ENCODE results near the gene AKIP1.
"Not testable (repeated sequence)": the region's sequence is repeated elsewhere in the genome, so short reads cannot be mapped to it uniquely, and the experiment has no call there.

The AKIP1 gene

GRCh38 chr11:8914661-8915018 lies 3.7 kb downstream of the AKIP1 start:
- no peak for DNase-seq (ENCODE audit: low read depth in 3 of 3, low spot score in 1 of 3)

- DNase-seq (ENCODE audit: low read depth in 3 of 3, low spot score in 1 of 3): no peak
Measured at GRCh38 chr11:8917157-8917825, 6.3 kb downstream of the AKIP1 start.

GRCh38 chr11:8922691-8923090 lies 11.7 kb downstream of the AKIP1 start:
- DNase-seq (ENCODE audit: low read depth in 3 of 3, low spot score in 1 of 3): no peak

GRCh38 chr11:8925711-8926110 lies 14.7 kb downstream of the AKIP1 start:
- no peak for DNase-seq (ENCODE audit: low read depth in 3 of 3, low spot score in 1 of 3)

- no peak for DNase-seq (ENCODE audit: low read depth in 3 of 3, low spot score in 1 of 3)
Measured at GRCh38 chr11:8926236-8926635, 15.2 kb downstream of the AKIP1 start.

- DNase-seq (ENCODE audit: low read depth in 3 of 3, low spot score in 1 of 3): no peak
Measured at GRCh38 chr11:8927233-8927632, 16.2 kb downstream of the AKIP1 start.

- DNase-seq (ENCODE audit: low read depth in 3 of 3, low spot score in 1 of 3): no peak
Measured at GRCh38 chr11:8928205-8928604, 17.2 kb downstream of the AKIP1 start.

GRCh38 chr11:8928981-8929615 lies 18.1 kb downstream of the AKIP1 start:
- no peak for DNase-seq (ENCODE audit: low read depth in 3 of 3, low spot score in 1 of 3)

GRCh38 chr11:8930456-8931175 lies 19.6 kb downstream of the AKIP1 start:
- no peak for DNase-seq (ENCODE audit: low read depth in 3 of 3, low spot score in 1 of 3)

GRCh38 chr11:8932564-8933180 lies 21.7 kb downstream of the AKIP1 start, which contains the start of gene C11orf16:
Gene C11orf16 (minus strand): TSS chr11:8932947. CDS start chr11:8932308, 639 bp downstream.
- no peak for DNase-seq (ENCODE audit: low read depth in 3 of 3, low spot score in 1 of 3)

- no peak for DNase-seq (ENCODE audit: low read depth in 3 of 3, low spot score in 1 of 3)
Measured at GRCh38 chr11:8933931-8934330, 22.9 kb downstream of the AKIP1 start.

GRCh38 chr11:8934742-8935488 lies 23.9 kb downstream of the AKIP1 start:
- DNase-seq (ENCODE audit: low read depth in 3 of 3, low spot score in 1 of 3): no peak

- DNase-seq (ENCODE audit: low read depth in 3 of 3, low spot score in 1 of 3): not testable (repeated sequence)
Measured at GRCh38 chr11:8935789-8936188, 24.8 kb downstream of the AKIP1 start.

GRCh38 chr11:8937159-8937558 lies 26.2 kb downstream of the AKIP1 start:
- no peak for DNase-seq (ENCODE audit: low read depth in 3 of 3, low spot score in 1 of 3)

- no peak for DNase-seq (ENCODE audit: low read depth in 3 of 3, low spot score in 1 of 3)
Measured at GRCh38 chr11:8937659-8938058, 26.7 kb downstream of the AKIP1 start.

- no peak for DNase-seq (ENCODE audit: low read depth in 3 of 3, low spot score in 1 of 3)
Measured at GRCh38 chr11:8941341-8942103, 30.5 kb downstream of the AKIP1 start.

- DNase-seq (ENCODE audit: low read depth in 3 of 3, low spot score in 1 of 3): no peak
Measured at GRCh38 chr11:8942518-8943066, 31.6 kb downstream of the AKIP1 start, which contains the start of gene ASCL3. Gene ASCL3 (minus strand): TSS chr11:8943016. CDS start chr11:8938161, 4,855 bp downstream.

GRCh38 chr11:8947230-8947943 lies 36.4 kb downstream of the AKIP1 start:
- no peak for DNase-seq (ENCODE audit: low read depth in 3 of 3, low spot score in 1 of 3)

GRCh38 chr11:8948886-8949285 lies 37.9 kb downstream of the AKIP1 start:
- no peak for DNase-seq (ENCODE audit: low read depth in 3 of 3, low spot score in 1 of 3)
